Naive B cell (primary cell): ENCODE data around the gene COQ2. TPM values are rescaled to one million over a fixed set of nuclear protein-coding genes. Genes with fewer than 3 reads are reported as not detected.

Experiments
- ATAC-seq, 2 donors: fragments of 150-1000 bp; cut with Tn5 transposase; 2 replicates each; pipeline ENCODE4 v1.10.0; 2021; ENCODE audit warnings: low read depth in 2 of 2, mild to moderate bottlenecking in 2 of 2, moderate library complexity in 2 of 2
- DNase-seq: peaks from one replicate; pipeline ENCODE4 v3.0.0; 2022
- H3K27ac Mint-ChIP-seq, 6 donors: one replicate each; pipeline ENCODE4 v1.8.0; 2020 to 2022; ENCODE audit warnings: mild to moderate bottlenecking in 6 of 6, mixed read lengths in 6 of 6, moderate library complexity in 5 of 6, inconsistent platforms in 2 of 6
- H3K27me3 Mint-ChIP-seq, 3 donors: one replicate each; pipeline ENCODE4 v1.8.0; 2021 to 2022; ENCODE audit warnings: mixed read lengths in 3 of 3, mild to moderate bottlenecking in 1 of 3
- H3K36me3 Mint-ChIP-seq, 2 donors: one replicate each; pipeline ENCODE4 v1.8.0; 2020 to 2022; ENCODE audit warnings: mixed read lengths in 2 of 2, inconsistent platforms in 1 of 2, mild to moderate bottlenecking in 1 of 2
- H3K4me1 Mint-ChIP-seq, 3 donors: one replicate each; pipeline ENCODE4 v1.8.0; 2020 to 2022; ENCODE audit warnings: mixed read lengths in 3 of 3, inconsistent platforms in 1 of 3, mild to moderate bottlenecking in 1 of 3, moderate library complexity in 1 of 3
- H3K4me3 Mint-ChIP-seq, 8 donors: one replicate each; pipeline ENCODE4 v1.8.0; 2020 to 2022; ENCODE audit warnings: mild to moderate bottlenecking in 8 of 8, mixed read lengths in 8 of 8, moderate library complexity in 8 of 8, inconsistent platforms in 2 of 8
- H3K9me3 Mint-ChIP-seq, 7 donors: one replicate each; pipeline ENCODE4 v1.8.0; 2020 to 2022; ENCODE audit warnings: mixed read lengths in 7 of 7, mild to moderate bottlenecking in 5 of 7, inconsistent platforms in 2 of 7, moderate library complexity in 1 of 7
- polyA plus RNA-seq, 6 donors: library from polyadenylated mRNA; unstranded; fragments of 300-500 nt; fragmentation: Illumina TruSeq; gene quantifications; one replicate each; pipeline ENCODE4 v1.2.3, GENCODE V29; 2021; ENCODE audit warnings: low read depth in 6 of 6

The COQ2 gene
- polyA plus RNA-seq, 6 donors from 2014 or later = 3.2 to 12.4 (median 11.5) TPM

DNA sequence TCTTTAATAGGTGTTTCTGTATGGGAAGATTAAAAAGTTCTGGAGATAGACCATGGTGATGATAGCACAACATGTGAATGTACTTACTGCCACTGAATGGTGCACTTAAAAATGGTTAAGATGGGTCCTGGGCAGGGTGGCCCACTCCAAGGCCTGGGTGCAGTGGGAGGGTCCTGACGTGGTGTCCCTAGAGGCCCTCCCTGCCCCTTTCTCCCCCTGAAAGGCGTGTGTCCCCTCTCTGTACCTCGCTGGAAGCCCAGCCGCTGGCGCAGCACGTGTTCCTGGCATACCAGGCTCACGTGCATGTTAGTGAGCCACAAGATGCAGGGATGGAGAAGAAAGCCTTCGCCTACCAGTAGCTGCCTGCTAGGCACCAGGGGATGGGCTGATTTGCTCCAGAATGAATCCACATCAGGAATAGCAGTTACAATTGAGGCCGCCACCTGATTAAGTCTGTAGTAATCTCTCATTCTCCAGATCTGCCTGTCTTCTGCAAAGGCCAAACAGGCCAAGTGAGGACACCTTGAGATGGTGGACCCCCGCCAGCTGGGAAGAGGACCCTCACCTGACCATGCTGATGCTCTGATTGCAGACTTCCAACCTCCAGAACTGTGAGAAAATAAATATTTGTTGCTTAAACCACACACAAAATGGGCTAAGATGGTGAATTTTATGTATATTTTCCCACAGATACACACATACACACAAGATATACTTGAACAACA, 67.5 kb downstream of the COQ2 start:
- ATAC-seq (no peak), DNase-seq (no peak)
- Mint-ChIP-seq H3K27ac (peak overlapping the region; percentile 83 to 96 (median 95)), H3K9me3 (peaks cover 2 to 8% (median 6%) of the 10 kb centered on the region in 7 donors), H3K4me1 (peaks cover 63 to 94% (median 84%) of the 10 kb centered on the region in 3 donors), H3K36me3 (peaks cover 4 to 15% of the 10 kb centered on the region in 2 donors), H3K27me3 (no peaks in the 10 kb centered on the region), H3K4me3 (peak overlapping the region; percentile 8 to 90 (median 66))

GRCh38 chr4:83214079-83214478, 70.5 kb downstream of the COQ2 start:
- H3K27ac Mint-ChIP-seq = peak overlapping the region in 2 of 6 donors; percentile 62 to 71
- H3K9me3 Mint-ChIP-seq = peaks cover 2 to 11% (median 6%) of the 10 kb centered on the region in 7 donors
- peaks cover 62 to 94% (median 76%) of the 10 kb centered on the region in 3 donors for H3K4me1 Mint-ChIP-seq
- no peaks in the 10 kb centered on the region for H3K27me3 Mint-ChIP-seq
- DNase-seq (no peak), ATAC-seq (no peak)
- H3K4me3 Mint-ChIP-seq = no peak overlapping the region
- H3K36me3 Mint-ChIP-seq = peaks cover 4 to 18% of the 10 kb centered on the region in 2 donors

Other genes with a start within 250 kb of the COQ2 start
- gene COPS4, start 249.6 kb downstream of the COQ2 start, polyA plus RNA-seq = 10 to 100 TPM; 40.1 to 74.5 (median 49.2) TPM
- 1,000 to 10,000 TPM in 3 of 6 donors, 100 to 1,000 TPM in 3; 826 to 1,431 (median 949) TPM for gene PLAC8, start 170.1 kb downstream of the COQ2 start, polyA plus RNA-seq
- 1 to 10 TPM in 5 of 6 donors, under 1 TPM in 1; 0.98 to 2.8 (median 2.5) TPM for gene HPSE, start 50.0 kb upstream of the COQ2 start, polyA plus RNA-seq
- 10 to 100 TPM; 31.6 to 41.1 (median 39.7) TPM for gene HELQ, start 171.0 kb upstream of the COQ2 start, polyA plus RNA-seq
- 10 to 100 TPM; 58.5 to 88.7 (median 81.4) TPM for gene MRPS18C, start 171.3 kb upstream of the COQ2 start, polyA plus RNA-seq
- 10 to 100 TPM in 5 of 6 donors, 1 to 10 TPM in 1; 8.7 to 21.2 (median 14.7) TPM for gene ABRAXAS1, start 200.3 kb upstream of the COQ2 start, polyA plus RNA-seq